VCaP (cell line): ENCODE measurements around the gene TMEM94.

ENCODE experiments used
- H3K27ac ChIP-seq: fragments of 450-650 bp; 2 replicates; pipeline ENCODE4 v1.5.1; 2017
- CTCF ChIP-seq: fragments of 450-650 bp; conservative IDR thresholded peaks from 2 replicates; pipeline ENCODE4 v1.5.1; 2017; ENCODE audit warnings: mild to moderate bottlenecking, moderate library complexity

TMEM94 gene

GRCh38 chr17:75521290-75521689, 64.9 kb downstream of the TMEM94 start:
- no peak for TF ChIP-seq CTCF
- no peak overlapping the region for H3K27ac ChIP-seq

- no peak overlapping the region for H3K27ac ChIP-seq
- TF ChIP-seq CTCF = no peak
These were observed 65.7 kb downstream of the TMEM94 start for GRCh38 chr17:75521951-75522727.

GRCh38 chr17:75523647-75524046, 67.2 kb downstream of the TMEM94 start:
- TF ChIP-seq CTCF = no peak
- peak overlapping the region; percentile 91; the same call in 1 of the 2 replicates for H3K27ac ChIP-seq

GRCh38 chr17:75524269-75524969, 68.0 kb downstream of the TMEM94 start:
- TF ChIP-seq CTCF = no peak
- H3K27ac ChIP-seq = peak overlapping the region; percentile 91

- peak within 1 kb of the TSS; percentile 91 for H3K27ac ChIP-seq
- TF ChIP-seq CTCF = peak; percentile 67
These were observed 68.8 kb downstream of the TMEM94 start, which contains the start of gene LLGL2 for GRCh38 chr17:75524970-75525805. TSS of gene LLGL2 (plus strand) at chr17:75525697. CDS start at chr17:75543427, 17,730 bp downstream.

GRCh38 chr17:75525806-75526554, 69.5 kb downstream of the TMEM94 start:
- TF ChIP-seq CTCF = no peak
- peak overlapping the region; percentile 91 for H3K27ac ChIP-seq
